ENCODE results near the gene LNPEP.

The LNPEP gene

DNA sequence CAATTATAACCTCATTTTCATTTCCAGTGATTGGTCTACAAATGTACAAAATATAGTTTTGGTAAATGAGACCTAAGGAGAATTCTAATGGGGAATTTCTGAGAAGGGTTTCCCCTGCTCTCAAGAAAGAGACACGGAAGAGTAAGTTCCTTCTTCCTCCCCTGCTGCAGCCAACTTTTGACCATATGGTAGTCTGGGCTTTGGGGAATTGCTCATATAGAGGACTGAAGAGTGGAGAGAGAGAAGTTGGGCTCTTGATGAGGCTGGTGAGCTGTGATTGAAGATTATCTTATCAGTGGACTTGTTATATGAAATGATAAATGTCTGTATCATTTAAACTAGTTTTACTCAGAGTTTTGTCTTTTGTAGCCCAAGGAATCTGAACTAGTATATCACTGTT is 4.3 kb upstream of the LNPEP start:
- Histone ChIP-seq H3K9me3 (no peaks in the 10 kb centered on the region), H3K27me3 (no peaks in the 10 kb centered on the region), H3K4me3 (ENCODE audit: low read depth, low read length) (no peak overlapping the region), H3K4me1 (peaks cover 7% of the 10 kb centered on the region; the same call in 1 of the 2 replicates), H3K36me3 (no peaks in the 10 kb centered on the region)
- no peak for DNase-seq
- TF ChIP-seq, protein P1, sequence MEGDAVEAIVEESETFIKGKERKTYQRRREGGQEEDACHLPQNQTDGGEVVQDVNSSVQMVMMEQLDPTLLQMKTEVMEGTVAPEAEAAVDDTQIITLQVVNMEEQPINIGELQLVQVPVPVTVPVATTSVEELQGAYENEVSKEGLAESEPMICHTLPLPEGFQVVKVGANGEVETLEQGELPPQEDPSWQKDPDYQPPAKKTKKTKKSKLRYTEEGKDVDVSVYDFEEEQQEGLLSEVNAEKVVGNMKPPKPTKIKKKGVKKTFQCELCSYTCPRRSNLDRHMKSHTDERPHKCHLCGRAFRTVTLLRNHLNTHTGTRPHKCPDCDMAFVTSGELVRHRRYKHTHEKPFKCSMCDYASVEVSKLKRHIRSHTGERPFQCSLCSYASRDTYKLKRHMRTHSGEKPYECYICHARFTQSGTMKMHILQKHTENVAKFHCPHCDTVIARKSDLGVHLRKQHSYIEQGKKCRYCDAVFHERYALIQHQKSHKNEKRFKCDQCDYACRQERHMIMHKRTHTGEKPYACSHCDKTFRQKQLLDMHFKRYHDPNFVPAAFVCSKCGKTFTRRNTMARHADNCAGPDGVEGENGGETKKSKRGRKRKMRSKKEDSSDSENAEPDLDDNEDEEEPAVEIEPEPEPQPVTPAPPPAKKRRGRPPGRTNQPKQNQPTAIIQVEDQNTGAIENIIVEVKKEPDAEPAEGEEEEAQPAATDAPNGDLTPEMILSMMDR (IDR thresholded peaks at IDR 0.05; ENCODE audit: low read depth, low read length): no peak

DNA sequence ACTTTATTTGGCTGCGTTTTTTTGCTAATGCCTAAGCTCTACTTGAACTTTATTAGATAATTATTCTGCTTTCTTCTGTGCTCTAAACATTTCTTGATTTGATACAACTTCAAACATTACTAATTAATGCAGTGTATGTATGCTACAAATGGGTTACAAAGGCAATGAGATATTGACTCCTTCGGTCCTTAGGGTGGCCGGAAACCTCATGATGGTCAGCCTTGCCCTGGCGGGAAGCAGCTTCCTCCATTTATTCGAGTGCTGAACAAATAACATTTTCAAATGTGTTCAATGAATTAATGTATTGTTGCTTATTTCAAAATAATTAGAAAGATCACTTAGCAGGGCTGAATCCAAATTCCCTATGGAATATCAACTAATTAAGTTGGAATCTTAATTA is 3.9 kb upstream of the LNPEP start:
- no peak for DNase-seq
- TF ChIP-seq, protein P1 (IDR thresholded peaks at IDR 0.05; ENCODE audit: low read depth, low read length): no peak

DNA sequence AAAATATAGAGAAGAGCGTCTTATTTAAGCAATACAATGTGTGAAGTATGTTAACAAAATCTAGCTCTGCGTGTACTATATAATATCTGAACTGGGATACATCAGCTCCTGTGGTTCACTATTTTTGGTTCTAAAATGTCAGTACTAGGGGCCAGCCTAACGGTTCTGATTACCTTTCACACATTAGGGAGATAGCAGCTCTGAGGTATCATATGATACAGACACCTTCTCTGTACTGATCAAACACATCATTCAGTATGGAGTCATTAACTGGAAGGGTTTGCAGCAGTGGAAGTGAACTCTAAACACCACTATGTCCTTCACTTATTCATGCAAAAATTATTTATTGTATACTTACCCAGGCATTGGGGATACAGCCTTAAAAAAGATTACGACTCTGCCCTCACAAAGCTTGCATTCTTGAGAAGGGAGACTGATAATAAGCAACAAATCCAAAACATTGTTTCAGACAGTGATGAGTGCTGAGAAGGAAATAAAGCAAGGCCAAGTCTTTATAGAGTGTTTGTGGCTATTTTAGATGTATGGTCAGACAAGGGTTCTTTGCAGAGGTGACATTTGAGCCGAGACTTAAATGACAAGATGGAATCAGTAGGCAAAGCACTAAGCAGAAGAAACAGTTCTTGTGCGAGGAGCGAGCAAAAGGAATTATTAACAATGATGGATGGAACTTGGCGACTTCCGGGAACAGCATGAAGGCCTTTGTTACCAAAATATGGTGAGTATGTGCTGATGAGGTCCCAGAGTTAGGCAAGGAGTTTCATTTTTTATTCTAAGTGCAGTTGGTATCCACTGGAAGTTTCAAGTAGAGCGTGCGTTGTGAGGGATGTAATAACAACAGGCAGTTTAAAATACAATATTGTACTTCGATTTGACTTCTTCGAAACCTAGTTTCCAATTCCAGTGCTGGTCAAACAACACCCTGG is 1.8 kb upstream of the LNPEP start:
- TF ChIP-seq, protein P1 (IDR thresholded peaks at IDR 0.05; ENCODE audit: low read depth, low read length): no peak
- H3K4me3 ChIP-seq (ENCODE audit: low read depth, low read length): peak overlapping the region; percentile 83
- H3K36me3 ChIP-seq: no peaks in the 10 kb centered on the region
- peaks cover 10% of the 10 kb centered on the region; the same call in 1 of the 2 replicates for H3K4me1 ChIP-seq
- DNase-seq: no peak
- no peaks in the 10 kb centered on the region for H3K9me3 ChIP-seq
- H3K27me3 ChIP-seq: no peaks in the 10 kb centered on the region

More for the DNA sequence above, 3.9 kb upstream of the LNPEP start:
- Histone ChIP-seq H3K4me3 (ENCODE audit: low read depth, low read length) (no peak overlapping the region), H3K36me3 (no peaks in the 10 kb centered on the region), H3K27me3 (no peaks in the 10 kb centered on the region), H3K9me3 (no peaks in the 10 kb centered on the region), H3K4me1 (peaks cover 7% of the 10 kb centered on the region; the same call in 1 of the 2 replicates)

DNA sequence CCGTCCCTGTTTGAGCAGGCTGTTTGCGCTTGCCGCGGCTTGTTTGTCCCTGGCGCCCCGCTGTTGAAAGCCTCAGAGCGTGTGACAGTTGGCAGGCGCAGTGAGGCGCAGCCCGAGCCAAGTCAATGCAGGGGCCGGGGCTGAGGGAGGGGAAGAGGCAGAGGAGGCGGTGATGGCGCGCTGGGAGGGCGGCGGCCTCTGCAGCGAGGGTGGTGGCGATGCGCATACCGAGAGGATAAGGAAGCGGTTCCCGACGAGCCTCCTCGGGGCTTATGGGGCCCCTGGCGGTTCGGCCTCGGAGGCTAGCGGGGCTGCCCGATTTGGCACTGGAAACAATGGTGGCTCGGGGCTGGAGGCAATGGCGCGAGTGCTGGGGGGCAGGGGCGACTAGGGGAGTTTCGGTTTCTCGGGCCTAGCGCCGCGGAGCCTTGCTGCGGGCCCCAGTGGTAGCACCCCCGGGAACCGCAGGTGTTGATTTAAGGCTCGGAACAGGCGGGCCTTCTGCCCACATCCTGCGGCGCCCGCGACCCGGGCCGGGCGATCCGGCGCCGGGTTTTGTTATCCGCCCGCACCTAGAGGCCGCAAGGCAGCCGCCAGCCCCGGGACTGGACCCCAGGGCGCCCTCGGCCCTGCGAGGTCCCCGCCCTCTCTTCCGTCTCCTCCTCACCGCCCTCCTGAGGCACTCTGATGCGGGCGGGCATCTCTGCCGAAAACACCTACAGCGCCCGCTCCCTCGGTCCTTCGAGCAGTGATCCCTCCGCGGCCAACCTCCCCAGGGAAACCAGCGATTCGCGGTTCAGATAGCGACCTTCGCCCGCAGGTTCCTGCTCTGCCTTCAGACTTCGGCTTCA is 947 bp upstream of the LNPEP start:
- peak; percentile 95 for DNase-seq
- Histone ChIP-seq H3K4me1 (peaks cover 9% of the 10 kb centered on the region; the same call in 1 of the 2 replicates), H3K9me3 (no peaks in the 10 kb centered on the region), H3K36me3 (no peaks in the 10 kb centered on the region), H3K4me3 (ENCODE audit: low read depth, low read length) (peak overlapping the region; percentile 83), H3K27me3 (no peaks in the 10 kb centered on the region)
- TF ChIP-seq, protein P1 (IDR thresholded peaks at IDR 0.05; ENCODE audit: low read depth, low read length): no peak

DNA sequence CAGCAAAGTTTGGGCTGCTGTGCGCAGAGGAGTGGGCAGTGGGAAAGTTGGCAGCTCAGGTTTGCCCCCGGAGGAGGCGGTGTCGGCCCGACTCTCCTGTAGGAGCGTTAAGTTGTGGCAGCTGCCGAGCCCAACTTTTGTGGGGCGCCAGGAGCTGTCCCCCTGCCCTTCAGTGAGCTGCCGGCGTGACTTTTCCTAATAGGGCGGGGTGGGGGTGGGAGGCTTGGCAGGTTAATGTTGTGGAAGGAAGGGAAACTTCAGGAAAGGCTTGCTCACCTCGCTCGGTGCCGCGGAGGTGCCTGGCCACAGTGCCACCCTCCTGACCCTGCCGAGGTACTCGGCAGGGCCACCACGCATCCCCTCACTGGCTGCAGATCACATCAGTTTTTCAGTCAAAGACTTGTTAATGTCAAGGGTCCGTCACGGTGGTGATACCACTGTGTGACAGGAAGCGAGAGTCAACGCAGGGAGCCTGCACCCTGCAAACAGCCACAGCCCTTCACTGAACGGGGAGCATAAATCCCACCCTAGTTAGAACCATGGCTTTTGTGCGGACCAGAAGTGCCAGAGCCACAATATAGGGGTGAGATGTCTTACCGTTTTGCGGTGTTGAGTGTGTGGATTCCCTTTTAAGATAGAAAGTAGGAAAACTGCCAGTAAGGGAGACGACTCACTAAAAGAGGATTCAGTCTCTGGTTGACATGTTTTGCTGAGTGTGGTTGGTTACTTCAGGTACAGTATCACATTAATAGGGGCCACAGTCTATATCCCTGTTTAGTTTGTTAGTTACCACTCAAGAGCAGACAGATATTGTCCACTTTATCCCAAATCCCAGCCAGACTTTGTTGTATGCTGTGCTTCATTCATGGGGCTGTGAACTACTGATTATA is 796 bp downstream of the LNPEP start:
- peak; percentile 50 for DNase-seq
- TF ChIP-seq, protein P1 (IDR thresholded peaks at IDR 0.05; ENCODE audit: low read depth, low read length): no peak

More for the DNA sequence above, 796 bp downstream of the LNPEP start:
- peaks cover 3% of the 10 kb centered on the region; the same call in 1 of the 2 replicates for H3K4me1 ChIP-seq
- peak overlapping the region; percentile 83 for H3K4me3 ChIP-seq (ENCODE audit: low read depth, low read length)
- no peaks in the 10 kb centered on the region for H3K27me3 ChIP-seq
- no peaks in the 10 kb centered on the region for H3K36me3 ChIP-seq
- H3K9me3 ChIP-seq: no peaks in the 10 kb centered on the region; the same call in 1 of the 2 replicates
